ENCODE measurements around the gene NUDT3. TPM values are rescaled to one million over a fixed set of nuclear protein-coding genes. Genes with fewer than 3 reads are reported as not detected.
"Not testable (repeated sequence)": the region's sequence is repeated elsewhere in the genome, so short reads cannot be mapped to it uniquely, and the experiment has no call there.

The NUDT3 gene
- total and polyA plus RNA-seq, 3 experiments from 2014 or later, result 9.7 to 16.8 (median 16.6) TPM

DNA sequence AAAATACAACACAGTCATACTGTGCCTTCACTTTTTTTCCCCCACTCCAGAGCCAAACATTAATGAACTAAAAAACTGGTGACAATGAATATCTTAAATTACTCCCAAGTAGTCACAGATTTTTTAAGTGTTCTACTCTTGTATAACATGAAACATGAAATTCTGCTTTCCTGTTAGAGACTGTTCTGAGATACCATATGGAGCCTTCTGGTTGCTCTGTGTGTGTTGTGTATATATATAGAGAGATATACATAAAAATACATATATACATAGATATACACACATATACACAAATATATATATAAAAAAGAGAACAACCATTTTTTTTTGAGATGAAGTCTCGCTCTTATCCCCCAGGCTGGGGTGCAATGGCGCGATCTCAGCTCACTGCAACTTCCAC, 63.5 kb downstream of the NUDT3 start:
- H3K27me3 Mint-ChIP-seq, result no peaks in the 10 kb centered on the region

DNA sequence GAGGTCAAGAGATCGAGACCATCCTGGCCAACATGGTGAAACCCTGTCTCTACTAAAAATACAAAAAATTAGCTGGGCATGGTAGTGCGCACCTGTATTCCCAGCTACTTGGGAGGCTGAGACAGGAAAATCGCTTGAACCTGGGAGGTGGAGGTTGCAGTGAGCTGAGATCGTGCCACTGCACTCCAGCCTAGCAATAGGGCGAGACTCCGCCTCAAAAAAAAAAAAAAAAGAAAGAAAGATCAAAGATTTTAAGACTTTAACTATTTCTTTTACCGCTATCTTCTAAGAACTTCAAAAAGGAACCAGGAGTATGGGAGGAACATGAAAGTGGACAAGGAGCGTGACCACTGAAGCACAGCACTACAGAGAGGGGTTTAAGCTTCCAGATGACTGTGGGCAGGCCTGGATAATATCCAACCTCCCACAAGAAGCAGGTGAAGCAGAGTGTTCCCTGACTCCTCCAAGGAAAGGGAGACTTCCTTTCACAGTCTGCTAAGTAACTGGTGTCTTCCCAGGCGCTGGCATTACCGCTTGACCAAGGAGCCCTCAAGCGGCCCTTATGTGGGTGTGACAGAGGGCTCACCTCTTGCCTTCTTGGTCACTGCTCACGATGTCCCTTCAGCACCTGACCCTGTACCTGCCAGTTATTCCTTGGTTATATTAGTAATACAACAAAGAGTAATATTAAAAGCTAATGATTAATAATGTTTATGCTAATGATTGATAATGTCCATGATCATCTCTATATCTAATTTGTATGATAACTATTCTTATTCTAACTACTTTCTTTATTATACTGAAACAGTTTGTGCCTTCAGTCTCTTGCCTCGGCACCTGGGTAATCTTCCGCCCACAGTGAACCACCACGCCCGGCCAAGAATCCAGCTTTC, 64.9 kb downstream of the NUDT3 start:
- H3K4me1 ChIP-seq (ENCODE audit: insufficient read depth, low read length); H3K9me3 Mint-ChIP-seq; H3K27ac Mint-ChIP-seq; H3K27me3 ChIP-seq (ENCODE audit: insufficient read depth, low read length, poor library complexity, severe bottlenecking); H3K4me3 ChIP-seq (ENCODE audit: low read length); H3K9me3 ChIP-seq (ENCODE audit: low read length); H3K27me3 Mint-ChIP-seq; POLR2A ChIA-PET; H3K4me3 Mint-ChIP-seq; H3K36me3 ChIP-seq (ENCODE audit: insufficient read depth, low read length); H3K27ac ChIP-seq (ENCODE audit: low read depth, low read length); DNase-seq: not testable (repeated sequence)
- Mint-ChIP-seq H3K36me3 (peaks cover 5 to 19% (median 12%) of the 10 kb centered on the region in 3 donors), H3K4me1 (peaks cover 4 to 20% (median 7%) of the 10 kb centered on the region in 3 donors)
- CTCF ChIA-PET, result interaction anchor here (0.6 to 1.7 kb wide), 3 partner anchors 11 to 78 kb away, joined by 3 to 6 read pairs (median 3); no protein-coding TSS in a partner anchor

More for the DNA sequence above, 63.5 kb downstream of the NUDT3 start:
- no peaks in the 10 kb centered on the region for H3K36me3 ChIP-seq (ENCODE audit: insufficient read depth, low read length)
- H3K27me3 ChIP-seq (ENCODE audit: insufficient read depth, low read length, poor library complexity, severe bottlenecking), result no peaks in the 10 kb centered on the region
- no peaks in the 10 kb centered on the region for H3K4me1 ChIP-seq (ENCODE audit: insufficient read depth, low read length)
- no peaks in the 10 kb centered on the region for H3K9me3 ChIP-seq (ENCODE audit: low read length)
- no peak for DNase-seq
- no peak overlapping the region for H3K4me3 Mint-ChIP-seq
- ChIA-PET CTCF (no interaction called here), POLR2A (no interaction called here)
- peaks cover 6 to 24% (median 10%) of the 10 kb centered on the region in 3 donors for H3K4me1 Mint-ChIP-seq
- H3K36me3 Mint-ChIP-seq, result peaks cover 5 to 20% (median 12%) of the 10 kb centered on the region in 3 donors
- no peak overlapping the region for H3K27ac Mint-ChIP-seq
- no peak overlapping the region for H3K27ac ChIP-seq (ENCODE audit: low read depth, low read length)
- no peak overlapping the region for H3K4me3 ChIP-seq (ENCODE audit: low read length)
- H3K9me3 Mint-ChIP-seq, result no peaks in the 10 kb centered on the region

DNA sequence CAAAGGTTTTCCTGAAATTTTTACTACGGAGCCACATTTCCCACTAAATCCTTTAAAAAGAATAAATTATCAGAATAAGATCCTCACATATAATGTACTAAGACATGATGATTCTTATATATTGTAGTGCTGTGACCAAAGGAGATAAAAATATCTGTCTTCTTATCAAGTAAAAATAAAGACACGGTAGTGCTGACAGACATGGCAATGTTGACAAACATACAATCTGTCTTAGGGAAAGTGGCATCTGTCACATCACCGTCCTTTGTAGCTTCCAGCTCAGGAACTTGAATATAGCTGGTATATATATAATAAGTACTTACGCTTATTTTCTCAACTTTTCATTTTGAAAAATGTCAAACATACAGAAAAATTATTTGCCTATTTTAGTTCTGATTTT, 66.8 kb downstream of the NUDT3 start:
- POLR2A ChIA-PET, result no interaction called here
- CTCF ChIA-PET, result interaction anchor here (1.7 kb wide), 1 partner anchor 13 kb away, joined by 6 read pairs; no protein-coding TSS in a partner anchor

DNA sequence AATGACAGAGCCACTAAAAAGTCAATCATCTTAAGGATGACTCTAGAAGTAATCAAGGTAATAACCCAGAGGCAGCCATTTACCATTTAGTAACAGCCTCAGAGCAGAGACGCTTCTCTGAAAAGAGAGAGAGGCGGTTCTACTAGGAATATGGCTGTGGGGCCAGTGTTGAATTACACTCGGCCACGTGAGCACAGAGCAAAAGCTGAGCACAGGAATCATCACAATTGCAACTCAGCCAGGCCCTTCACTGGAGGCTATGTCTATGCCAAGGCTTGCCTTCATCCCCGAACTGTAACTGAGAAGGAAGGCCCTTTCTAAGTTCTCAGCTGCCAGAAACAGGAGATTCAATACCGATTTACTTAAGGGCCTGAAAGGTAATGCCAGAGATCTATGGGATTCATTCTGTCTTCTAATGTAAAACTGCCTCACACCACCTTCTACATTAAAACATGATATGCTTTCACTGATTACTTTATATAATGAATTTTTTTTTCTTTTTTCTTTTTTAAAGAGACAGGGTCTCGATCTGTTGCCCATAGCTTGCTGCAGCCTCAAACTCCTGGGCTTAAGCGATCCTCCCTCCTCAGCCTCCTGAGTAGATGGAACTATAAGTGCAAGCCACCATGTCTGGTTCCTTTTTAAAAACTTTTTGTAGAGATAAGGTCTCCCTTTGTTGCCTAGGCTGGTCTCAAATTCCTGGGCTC, 67.6 kb downstream of the NUDT3 start:
- ChIA-PET CTCF (no interaction called here), POLR2A (no interaction called here)
- Histone ChIP-seq H3K27me3 (ENCODE audit: insufficient read depth, low read length, poor library complexity, severe bottlenecking) (no peaks in the 10 kb centered on the region), H3K9me3 (ENCODE audit: low read length) (no peaks in the 10 kb centered on the region), H3K4me1 (ENCODE audit: insufficient read depth, low read length) (no peaks in the 10 kb centered on the region), H3K36me3 (ENCODE audit: insufficient read depth, low read length) (no peaks in the 10 kb centered on the region), H3K4me3 (ENCODE audit: low read length) (no peak overlapping the region), H3K27ac (ENCODE audit: low read depth, low read length) (peak overlapping the region; percentile 61)
- Mint-ChIP-seq H3K4me1 (peaks cover 1 to 17% (median 5%) of the 10 kb centered on the region in 3 donors), H3K27me3 (peaks cover 0 to 1% of the 10 kb centered on the region in 2 donors), H3K4me3 (no peak overlapping the region), H3K27ac (no peak overlapping the region), H3K9me3 (no peaks in the 10 kb centered on the region), H3K36me3 (peaks cover 0 to 13% (median 8%) of the 10 kb centered on the region in 3 donors)
- DNase-seq, result no peak

More for the DNA sequence above, 66.8 kb downstream of the NUDT3 start:
- H3K4me1 ChIP-seq (ENCODE audit: insufficient read depth, low read length), result no peaks in the 10 kb centered on the region
- peaks cover 5 to 15% (median 6%) of the 10 kb centered on the region in 3 donors for H3K36me3 Mint-ChIP-seq
- H3K9me3 Mint-ChIP-seq, result no peaks in the 10 kb centered on the region
- DNase-seq, result no peak
- peaks cover 1 to 16% (median 6%) of the 10 kb centered on the region in 3 donors for H3K4me1 Mint-ChIP-seq
- H3K36me3 ChIP-seq (ENCODE audit: insufficient read depth, low read length), result no peaks in the 10 kb centered on the region
- peak overlapping the region; percentile 61 for H3K27ac ChIP-seq (ENCODE audit: low read depth, low read length)
- no peak overlapping the region for H3K4me3 Mint-ChIP-seq
- no peaks in the 10 kb centered on the region for H3K9me3 ChIP-seq (ENCODE audit: low read length)
- H3K4me3 ChIP-seq (ENCODE audit: low read length), result no peak overlapping the region
- no peaks in the 10 kb centered on the region for H3K27me3 ChIP-seq (ENCODE audit: insufficient read depth, low read length, poor library complexity, severe bottlenecking)
- no peak overlapping the region for H3K27ac Mint-ChIP-seq
- peaks cover 0 to 1% of the 10 kb centered on the region in 2 donors for H3K27me3 Mint-ChIP-seq

DNA sequence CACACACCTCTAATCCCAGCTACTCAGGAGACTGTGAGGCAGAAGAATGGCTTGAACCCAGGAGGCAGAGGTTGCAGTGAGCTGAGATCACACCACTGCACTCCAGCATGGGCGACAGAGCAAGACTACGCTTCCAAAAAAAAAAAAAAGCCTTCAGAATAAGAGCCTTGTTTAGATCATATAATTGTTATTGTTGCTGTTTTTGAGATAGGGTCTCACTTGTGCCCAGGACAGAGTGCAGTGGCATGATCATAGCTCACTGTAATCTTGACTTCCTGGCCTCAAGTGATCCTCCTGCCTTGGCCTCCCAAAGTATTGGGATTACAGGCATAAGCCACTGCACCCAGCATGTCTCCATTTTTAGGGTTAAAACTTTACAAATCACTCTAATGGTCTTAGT, 68.2 kb downstream of the NUDT3 start:
- POLR2A ChIA-PET; H3K4me3 Mint-ChIP-seq; H3K27me3 ChIP-seq (ENCODE audit: insufficient read depth, low read length, poor library complexity, severe bottlenecking); H3K9me3 Mint-ChIP-seq; DNase-seq; H3K9me3 ChIP-seq (ENCODE audit: low read length); H3K36me3 ChIP-seq (ENCODE audit: insufficient read depth, low read length); H3K4me3 ChIP-seq (ENCODE audit: low read length); CTCF ChIA-PET; H3K4me1 ChIP-seq (ENCODE audit: insufficient read depth, low read length); H3K27me3 Mint-ChIP-seq: not testable (repeated sequence)
- peaks cover 0 to 13% (median 9%) of the 10 kb centered on the region in 3 donors for H3K36me3 Mint-ChIP-seq
- peaks cover 1 to 24% (median 11%) of the 10 kb centered on the region in 3 donors for H3K4me1 Mint-ChIP-seq
- peak overlapping the region; percentile 14 for H3K27ac ChIP-seq (ENCODE audit: low read depth, low read length)
- peak overlapping the region in 1 of 8 donors; percentile 24 for H3K27ac Mint-ChIP-seq

DNA sequence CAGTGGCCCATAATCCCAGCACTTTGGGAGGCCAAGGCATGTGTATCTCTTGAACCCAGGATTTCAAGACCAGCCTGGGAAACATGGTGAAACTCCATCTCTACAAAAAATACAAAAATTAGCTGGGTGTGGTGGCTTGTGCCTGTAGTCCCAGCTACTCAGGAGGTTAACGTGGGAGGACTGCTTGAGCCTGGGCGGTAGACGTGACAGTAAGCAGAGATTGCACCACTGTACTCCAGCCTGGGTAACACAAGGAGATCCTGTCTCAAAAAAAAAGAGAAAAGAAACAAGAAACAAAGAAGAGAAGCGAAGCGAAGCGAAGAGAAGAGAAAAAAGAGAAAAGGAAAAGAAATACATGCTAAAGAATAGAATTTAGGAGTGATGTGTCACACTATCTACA, 69.2 kb downstream of the NUDT3 start:
- Mint-ChIP-seq H3K9me3 (no peaks in the 10 kb centered on the region), H3K27ac (no peak overlapping the region), H3K27me3 (peaks cover 0 to 1% of the 10 kb centered on the region in 2 donors), H3K4me3 (no peak overlapping the region), H3K4me1 (peaks cover 4 to 23% (median 18%) of the 10 kb centered on the region in 3 donors), H3K36me3 (peaks cover 0 to 13% (median 9%) of the 10 kb centered on the region in 3 donors)
- no peak overlapping the region for H3K27ac ChIP-seq (ENCODE audit: low read depth, low read length)
- no peaks in the 10 kb centered on the region for H3K9me3 ChIP-seq (ENCODE audit: low read length)
- no peak for DNase-seq
- no peaks in the 10 kb centered on the region for H3K36me3 ChIP-seq (ENCODE audit: insufficient read depth, low read length)
- no peak overlapping the region for H3K4me3 ChIP-seq (ENCODE audit: low read length)
- no peaks in the 10 kb centered on the region for H3K4me1 ChIP-seq (ENCODE audit: insufficient read depth, low read length)
- ChIA-PET POLR2A (no interaction called here), CTCF (no interaction called here)
- H3K27me3 ChIP-seq (ENCODE audit: insufficient read depth, low read length, poor library complexity, severe bottlenecking), result no peaks in the 10 kb centered on the region

DNA sequence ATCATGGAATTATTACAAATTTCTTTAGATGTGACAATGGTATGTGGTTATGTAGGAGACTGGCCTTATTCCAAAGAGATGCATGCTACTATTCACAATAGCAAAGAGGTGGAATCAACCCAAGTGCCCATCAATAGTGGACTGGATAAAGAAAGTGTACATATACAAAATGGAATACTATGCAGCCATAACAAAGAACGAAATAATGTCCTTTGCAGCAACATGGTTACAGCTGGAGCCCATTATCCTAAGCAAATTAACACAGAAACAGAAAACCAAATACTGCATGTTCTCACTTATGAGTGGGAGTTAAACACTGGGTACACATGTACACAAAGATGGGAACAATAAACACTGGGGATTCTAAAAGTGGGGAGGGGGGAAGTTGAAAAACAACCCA, 69.7 kb downstream of the NUDT3 start:
- Histone ChIP-seq H3K4me3 (ENCODE audit: low read length) (no peak overlapping the region), H3K9me3 (ENCODE audit: low read length) (no peaks in the 10 kb centered on the region), H3K27ac (ENCODE audit: low read depth, low read length) (no peak overlapping the region), H3K36me3 (ENCODE audit: insufficient read depth, low read length) (no peaks in the 10 kb centered on the region), H3K4me1 (ENCODE audit: insufficient read depth, low read length) (no peaks in the 10 kb centered on the region), H3K27me3 (ENCODE audit: insufficient read depth, low read length, poor library complexity, severe bottlenecking) (no peaks in the 10 kb centered on the region)
- H3K4me3 Mint-ChIP-seq, result no peak overlapping the region
- H3K36me3 Mint-ChIP-seq, result peaks cover 0 to 13% (median 9%) of the 10 kb centered on the region in 3 donors
- ChIA-PET POLR2A (no interaction called here), CTCF (no interaction called here)
- no peaks in the 10 kb centered on the region for H3K9me3 Mint-ChIP-seq
- H3K4me1 Mint-ChIP-seq, result peaks cover 4 to 24% (median 22%) of the 10 kb centered on the region in 3 donors
- H3K27ac Mint-ChIP-seq, result peak overlapping the region in 2 of 8 donors; percentile 5 to 12
- no peak for DNase-seq
- peaks cover 0 to 1% of the 10 kb centered on the region in 2 donors for H3K27me3 Mint-ChIP-seq

DNA sequence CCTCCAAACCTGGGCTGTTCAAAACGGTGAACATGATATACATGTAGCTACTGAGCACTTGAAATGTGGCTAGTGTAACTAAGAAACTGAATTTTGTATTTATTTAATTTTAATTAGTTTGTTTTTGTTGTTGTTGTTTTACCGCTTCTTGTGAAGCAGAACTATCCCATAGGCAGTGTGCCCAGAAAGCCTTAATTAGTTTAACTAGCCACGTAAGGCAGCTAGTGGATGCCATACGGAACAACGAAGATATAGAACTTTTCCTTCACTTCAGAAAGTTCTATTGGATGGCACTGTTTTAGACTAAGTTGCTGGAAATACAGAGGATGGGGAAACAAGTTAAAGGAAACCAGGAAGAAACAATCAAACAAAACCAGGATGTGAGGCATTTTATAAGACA, 70.6 kb downstream of the NUDT3 start:
- ChIA-PET POLR2A (no interaction called here), CTCF (no interaction called here)
- H3K36me3 Mint-ChIP-seq, result peaks cover 0 to 10% (median 9%) of the 10 kb centered on the region in 3 donors
- Histone ChIP-seq H3K4me3 (ENCODE audit: low read length) (no peak overlapping the region), H3K4me1 (ENCODE audit: insufficient read depth, low read length) (peaks cover 3% of the 10 kb centered on the region), H3K27ac (ENCODE audit: low read depth, low read length) (no peak overlapping the region), H3K27me3 (ENCODE audit: insufficient read depth, low read length, poor library complexity, severe bottlenecking) (no peaks in the 10 kb centered on the region), H3K9me3 (ENCODE audit: low read length) (no peaks in the 10 kb centered on the region), H3K36me3 (ENCODE audit: insufficient read depth, low read length) (no peaks in the 10 kb centered on the region)
- H3K4me1 Mint-ChIP-seq, result peaks cover 10 to 32% (median 31%) of the 10 kb centered on the region in 3 donors
- no peaks in the 10 kb centered on the region for H3K9me3 Mint-ChIP-seq
- H3K27ac Mint-ChIP-seq, result no peak overlapping the region
- DNase-seq, result no peak
- H3K27me3 Mint-ChIP-seq, result peaks cover 0 to 1% of the 10 kb centered on the region in 2 donors
- no peak overlapping the region for H3K4me3 Mint-ChIP-seq
